B cell (primary cell): Measurements from ENCODE around the gene SLC47A2. TPM values are rescaled to one million over a fixed set of nuclear protein-coding genes. Genes with fewer than 3 reads are reported as not detected.

Experiments
- ATAC-seq: fragments of 200-7000 bp; cut with Tn5 transposase; one replicate; pipeline ENCODE4 v1.10.0; 2021; ENCODE audit warnings: low read depth, mild to moderate bottlenecking, moderate number of reproducible peaks, moderate library complexity
- CTCF ChIA-PET: fragments of 350-600 bp; sonication (Branson Sonifier 250); formaldehyde crosslinking; loops from one replicate; lab custom pipeline; 2021; ENCODE audit warnings: antibody characterized with exemption, inconsistent platforms; lab: Charles Lee
- POLR2A ChIA-PET: fragments of 350-600 bp; sonication (Branson Sonifier 250); formaldehyde crosslinking; loops from one replicate; lab custom pipeline; 2021; ENCODE audit warnings: antibody characterized with exemption; lab: Charles Lee
- DNase-seq: peaks from one replicate; pipeline ENCODE4 v3.0.0; 2013
- H2AFZ ChIP-seq: 2 replicates; pipeline ENCODE4 v1.6.1; 2012; ENCODE audit warnings: mild to moderate bottlenecking, low read depth, low read length; ENCODE audit not compliant: insufficient read depth, poor library complexity, severe bottlenecking
- H3K27ac ChIP-seq, 2 donors: 1 replicate in 1 of 2; 2 replicates in 1 of 2; pipeline ENCODE4 v1.5.1; 2012 to 2013; ENCODE audit warnings: low read length in 2 of 2, mild to moderate bottlenecking in 2 of 2, moderate library complexity in 1 of 2
- H3K27me3 ChIP-seq, 4 experiments: fragments of 200-600 bp in 1 of 4; sonication (generic) in 1 of 4; replicated peaks in 1 of 4; 1 replicate in 2 of 4; 2 replicates in 2 of 4; pipeline versions ENCODE4 v1.6.1 to v1.7.0; 2013 to 2016; ENCODE audit warnings: low read length in 3 of 4, mild to moderate bottlenecking in 2 of 4, mixed read lengths in 1 of 4, moderate library complexity in 1 of 4; ENCODE audit not compliant: insufficient read depth in 4 of 4, control insufficient read depth in 3 of 4; ENCODE audit errors: control extremely low read depth in 1 of 4
- H3K36me3 ChIP-seq, 2 experiments: replicated peaks in 1 of 2; 1 replicate in 1 of 2; 2 replicates in 1 of 2; pipeline versions ENCODE4 v1.6.1 to v1.7.1; 2013; ENCODE audit warnings: low read length in 1 of 2; ENCODE audit not compliant: insufficient read depth in 2 of 2, control insufficient read depth in 1 of 2; ENCODE audit errors: control extremely low read depth in 1 of 2, extremely low read depth in 1 of 2
- H3K4me1 ChIP-seq, 2 donors: fragments of 200-600 bp in 1 of 2; sonication (generic) in 1 of 2; 1 replicate in 1 of 2; 2 replicates in 1 of 2; pipeline versions ENCODE4 v1.5.1 to v1.6.1; 2013 to 2017; ENCODE audit warnings: low read length in 2 of 2; ENCODE audit not compliant: control insufficient read depth in 2 of 2, insufficient read depth in 2 of 2
- H3K4me2 ChIP-seq: replicated peaks from 2 replicates; pipeline ENCODE3; 2012; ENCODE audit warnings: mild to moderate bottlenecking, low read depth, low read length; ENCODE audit not compliant: poor library complexity, severe bottlenecking
- H3K4me3 ChIP-seq, 5 experiments: fragments of 200-600 bp in 1 of 5; sonication (generic) in 1 of 5; 1 replicate in 3 of 5; 2 replicates in 2 of 5; pipeline versions ENCODE4 v1.5.1 to v1.7.0; 2011 to 2016; ENCODE audit warnings: low read length in 4 of 5, mild to moderate bottlenecking in 4 of 5, low read depth in 2 of 5, control low read depth in 1 of 5, moderate library complexity in 1 of 5; ENCODE audit not compliant: insufficient read depth in 1 of 5; ENCODE audit errors: control extremely low read depth in 1 of 5, extremely low read depth in 1 of 5
- H3K79me2 ChIP-seq: fragments of 200-600 bp; sonication (generic); one replicate; pipeline ENCODE4 v1.6.0; 2016; ENCODE audit warnings: low read length; ENCODE audit not compliant: control insufficient read depth, insufficient read depth
- H3K9ac ChIP-seq: fragments of 200-600 bp; sonication (generic); 2 replicates; pipeline ENCODE4 v1.6.1; 2017; ENCODE audit warnings: mild to moderate bottlenecking, low read length, moderate library complexity
- H3K9me3 ChIP-seq, 3 donors: one replicate each; pipeline versions ENCODE4 v1.6.1 to v1.7.1; 2013; ENCODE audit warnings: low read length in 2 of 3; ENCODE audit not compliant: control insufficient read depth in 2 of 3, insufficient read depth in 1 of 3; ENCODE audit errors: control extremely low read depth in 1 of 3
- H4K20me1 ChIP-seq: 2 replicates; pipeline ENCODE4 v1.6.0; 2012; ENCODE audit warnings: mild to moderate bottlenecking, low read length; ENCODE audit not compliant: insufficient read depth, control insufficient read depth, poor library complexity, severe bottlenecking
- H3K27ac Mint-ChIP-seq: one replicate; pipeline ENCODE4 v1.8.0; 2021; ENCODE audit warnings: mixed read lengths
- H3K27me3 Mint-ChIP-seq: one replicate; pipeline ENCODE4 v1.8.0; 2021; ENCODE audit warnings: mixed read lengths
- H3K4me1 Mint-ChIP-seq: one replicate; pipeline ENCODE4 v1.8.0; 2021; ENCODE audit warnings: mixed read lengths
- H3K4me3 Mint-ChIP-seq: one replicate; pipeline ENCODE4 v1.8.0; 2021; ENCODE audit warnings: mixed read lengths
- H3K9me3 Mint-ChIP-seq: one replicate; pipeline ENCODE4 v1.8.0; 2022; ENCODE audit warnings: mixed read lengths; ENCODE audit not compliant: insufficient read depth
- CTCF ChIP-seq: fragments of 200-600 bp; IDR thresholded peaks from one replicate; pipeline ENCODE4 v1.8.0; 2022; ENCODE audit warnings: antibody characterized with exemption, mild to moderate bottlenecking
- EZH2 ChIP-seq: IDR thresholded peaks from 2 replicates; pipeline ENCODE4 v1.6.1; 2012; ENCODE audit warnings: borderline replicate concordance, low read depth, mild to moderate bottlenecking, moderate library complexity, low read length; ENCODE audit not compliant: insufficient read depth, poor library complexity, severe bottlenecking
- WGBS: methylation state at CpG from one replicate; pipeline ENCODE4 v1.1.5; 2013; ENCODE audit warnings: missing lambda C conversion rate; ENCODE audit not compliant: insufficient coverage; 5-methylcytosine and 5-hydroxymethylcytosine counted together
- intact Hi-C: fragments of 100-400 bp; cut with micrococcal nuclease; formaldehyde crosslinking; loops from one replicate; pipeline ENCODE4 v1.10.0; 2022
- polyA minus RNA-seq: library from RNA; depleted of rRNA, polyadenylated mRNA; stranded (reverse); fragments of >200 nt; gene quantifications from 2 replicates; pipeline ENCODE4 v1.2.3, GENCODE V29; 2012
- polyA plus RNA-seq: library from polyadenylated mRNA; depleted of rRNA; stranded (reverse); fragments of >200 nt; gene quantifications from 2 replicates; pipeline ENCODE4 v1.2.3, GENCODE V29; 2012
- total RNA-seq, 2 donors: library from RNA; stranded (reverse); fragments of 120-200 nt in 1 of 2; gene quantifications; 1 replicate in 1 of 2; 2 replicates in 1 of 2; pipeline versions ENCODE4 v1.2.3 to v1.2.4, GENCODE V29; 2013 to 2022

The SLC47A2 gene, protein sequence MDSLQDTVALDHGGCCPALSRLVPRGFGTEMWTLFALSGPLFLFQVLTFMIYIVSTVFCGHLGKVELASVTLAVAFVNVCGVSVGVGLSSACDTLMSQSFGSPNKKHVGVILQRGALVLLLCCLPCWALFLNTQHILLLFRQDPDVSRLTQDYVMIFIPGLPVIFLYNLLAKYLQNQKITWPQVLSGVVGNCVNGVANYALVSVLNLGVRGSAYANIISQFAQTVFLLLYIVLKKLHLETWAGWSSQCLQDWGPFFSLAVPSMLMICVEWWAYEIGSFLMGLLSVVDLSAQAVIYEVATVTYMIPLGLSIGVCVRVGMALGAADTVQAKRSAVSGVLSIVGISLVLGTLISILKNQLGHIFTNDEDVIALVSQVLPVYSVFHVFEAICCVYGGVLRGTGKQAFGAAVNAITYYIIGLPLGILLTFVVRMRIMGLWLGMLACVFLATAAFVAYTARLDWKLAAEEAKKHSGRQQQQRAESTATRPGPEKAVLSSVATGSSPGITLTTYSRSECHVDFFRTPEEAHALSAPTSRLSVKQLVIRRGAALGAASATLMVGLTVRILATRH
- not detected in 2 replicates for total RNA-seq
- not detected for total RNA-seq (2013)
- not detected in 2 replicates for polyA plus RNA-seq
- polyA minus RNA-seq: not detected in 2 replicates

- Histone ChIP-seq H3K36me3 (no peaks in the 10 kb centered on the region), H3K9me3 (no peaks in the 10 kb centered on the region), H3K9ac (no peak within 1 kb of the TSS), H3K27me3 (no peaks in the 10 kb centered on the region), H3K4me1 (no peaks in the 10 kb centered on the region), H2AFZ (no peak within 1 kb of the TSS), H3K4me3 (no peak within 1 kb of the TSS), H3K79me2 (no peaks in the 10 kb centered on the region), H3K27ac (no peak within 1 kb of the TSS), H4K20me1 (no peaks in the 10 kb centered on the region), H3K4me2 (no peak within 1 kb of the TSS)
- Mint-ChIP-seq H3K27ac (no peak within 1 kb of the TSS), H3K4me1 (no peaks in the 10 kb centered on the region), H3K4me3 (no peak within 1 kb of the TSS), H3K9me3 (no peaks in the 10 kb centered on the region), H3K27me3 (peaks cover 3% of the 10 kb centered on the region)
- DNase-seq (no peak), ATAC-seq (no peak)
- CTCF ChIA-PET: no interaction called here
- TF ChIP-seq EZH2 (no peak), CTCF (no peak)
- 89% methylated on average over 13 of the region's 13 CpGs for WGBS
- intact Hi-C loops: no loop called here
- POLR2A ChIA-PET: no interaction called here
Observed at GRCh38 chr17:19716108-19717030, at the start of gene SLC47A2. TSS of gene SLC47A2 (minus strand) at chr17:19716584. CDS start at chr17:19716555, 29 bp downstream.
